Measurements from ENCODE around the gene TSFM. TPM values are rescaled to one million over a fixed set of nuclear protein-coding genes. Genes with fewer than 3 reads are reported as not detected.

Gene TSFM
- total RNA-seq, 1 donor = 25.5 TPM

- no peak for TF ChIP-seq CTCF (IDR thresholded peaks at IDR 0.05; ENCODE audit: insufficient read depth, low read depth, low read length)
Measured at GRCh38 chr12:57842342-57843294, 60.0 kb downstream of the TSFM start.

GRCh38 chr12:57844709-57845477 lies 62.3 kb downstream of the TSFM start:
- no peak for TF ChIP-seq CTCF (IDR thresholded peaks at IDR 0.05; ENCODE audit: insufficient read depth, low read depth, low read length)
- peak; percentile 93 for DNase-seq (ENCODE audit: low read depth)
- H3K4me3 ChIP-seq (ENCODE audit: low read depth, low read length) = peak overlapping the region; percentile 100

More at GRCh38 chr12:57842342-57843294, 60.0 kb downstream of the TSFM start:
- DNase-seq (ENCODE audit: low read depth) = no peak
- peak overlapping the region; percentile 100 for H3K4me3 ChIP-seq (ENCODE audit: low read depth, low read length)

- peak overlapping the region; percentile 100 for H3K4me3 ChIP-seq (ENCODE audit: low read depth, low read length)
- no peak for DNase-seq (ENCODE audit: low read depth)
- no peak for TF ChIP-seq CTCF (IDR thresholded peaks at IDR 0.05; ENCODE audit: insufficient read depth, low read depth, low read length)
Measured at GRCh38 chr12:57845478-57846284, 63.1 kb downstream of the TSFM start.

- peak overlapping the region; percentile 100 for H3K4me3 ChIP-seq (ENCODE audit: low read depth, low read length)
- DNase-seq (ENCODE audit: low read depth) = no peak
- TF ChIP-seq CTCF (IDR thresholded peaks at IDR 0.05; ENCODE audit: insufficient read depth, low read depth, low read length) = no peak
Measured at GRCh38 chr12:57846285-57846576, 63.6 kb downstream of the TSFM start.

- peak; percentile 2 for TF ChIP-seq CTCF (IDR thresholded peaks at IDR 0.05; ENCODE audit: insufficient read depth, low read depth, low read length)
- H3K4me3 ChIP-seq (ENCODE audit: low read depth, low read length) = peak within 1 kb of the TSS; percentile 100
- DNase-seq (ENCODE audit: low read depth) = peak; percentile 99
Measured at GRCh38 chr12:57846577-57847319, 64.2 kb downstream of the TSFM start, which contains the start of gene CTDSP2. Gene CTDSP2 (minus strand): TSS chr12:57846729. CDS start chr12:57846435, 294 bp downstream.

Small RNA genes within 50 kb of the gene (small RNA-seq; reads per million reads assigned to genes)
- gene MIR26A2 (2.7 reads per million, percentile 65 among the genes with 10 or more reads in this experiment), gene RNU6-1083P (not detected)

Other genes with a start within 250 kb of the TSFM start
- 111 and 120 TPM in 2 replicates for gene DCTN2, start 235.6 kb upstream of the TSFM start, total RNA-seq
- 0.86 and 1.3 TPM in 2 replicates for gene KIF5A, start 232.7 kb upstream of the TSFM start, total RNA-seq
- gene PIP4K2C, start 191.6 kb upstream of the TSFM start, total RNA-seq = 21.3 and 33.2 TPM in 2 replicates
- 19.0 and 22.9 TPM in 2 replicates for gene DTX3, start 178.0 kb upstream of the TSFM start, total RNA-seq
- 28.0 and 48.4 TPM in 2 replicates for gene ARHGEF25, start 171.4 kb upstream of the TSFM start, total RNA-seq
- gene B4GALNT1, start 149.6 kb upstream of the TSFM start, total RNA-seq = 3.0 and 5.2 TPM in 2 replicates
- gene OS9, start 88.7 kb upstream of the TSFM start, total RNA-seq = 95.3 and 98.0 TPM in 2 replicates
- gene AGAP2, start 44.0 kb upstream of the TSFM start, total RNA-seq = 0.32 and 0.43 TPM in 2 replicates
- 39.9 and 62.2 TPM in 2 replicates for gene TSPAN31, start 37.7 kb upstream of the TSFM start, total RNA-seq
- gene CDK4, start 30.5 kb upstream of the TSFM start, total RNA-seq = 226 and 299 TPM in 2 replicates
- 2.6 and 3.5 TPM in 2 replicates for gene MARCHF9, start 27.7 kb upstream of the TSFM start, total RNA-seq
- 0.97 and 3.0 TPM in 2 replicates for gene CYP27B1, start 15.7 kb upstream of the TSFM start, total RNA-seq
- gene METTL1, start 10.7 kb upstream of the TSFM start, total RNA-seq = 5.2 and 7.4 TPM in 2 replicates
- gene EEF1AKMT3, start 10.2 kb upstream of the TSFM start, total RNA-seq = 6.9 and 8.1 TPM in 2 replicates
- 2.9 and 4.3 TPM in 2 replicates for gene AVIL, start 35.9 kb downstream of the TSFM start, total RNA-seq
- 64.8 and 76.0 TPM in 2 replicates for gene CTDSP2, start 63.9 kb downstream of the TSFM start, total RNA-seq
- 7.1 and 9.9 TPM in 2 replicates for gene ATP23, start 158.8 kb downstream of the TSFM start, total RNA-seq